GM21723 (cell line): ENCODE results near the gene TNFRSF17.

ENCODE experiments used
- ATAC-seq: cut with Tn5 transposase; IDR thresholded peaks from one replicate; pipeline ENCODE4 v1.9.1; 2021; ENCODE audit warnings: mild to moderate bottlenecking, moderate library complexity; ENCODE audit not compliant: unreplicated experiment

TNFRSF17 gene

GRCh38 chr16:11996433-11997330, 31.7 kb downstream of the TNFRSF17 start:
- no peak for ATAC-seq

- no peak for ATAC-seq
Measured at GRCh38 chr16:12000032-12000431, 35.0 kb downstream of the TNFRSF17 start.

DNA sequence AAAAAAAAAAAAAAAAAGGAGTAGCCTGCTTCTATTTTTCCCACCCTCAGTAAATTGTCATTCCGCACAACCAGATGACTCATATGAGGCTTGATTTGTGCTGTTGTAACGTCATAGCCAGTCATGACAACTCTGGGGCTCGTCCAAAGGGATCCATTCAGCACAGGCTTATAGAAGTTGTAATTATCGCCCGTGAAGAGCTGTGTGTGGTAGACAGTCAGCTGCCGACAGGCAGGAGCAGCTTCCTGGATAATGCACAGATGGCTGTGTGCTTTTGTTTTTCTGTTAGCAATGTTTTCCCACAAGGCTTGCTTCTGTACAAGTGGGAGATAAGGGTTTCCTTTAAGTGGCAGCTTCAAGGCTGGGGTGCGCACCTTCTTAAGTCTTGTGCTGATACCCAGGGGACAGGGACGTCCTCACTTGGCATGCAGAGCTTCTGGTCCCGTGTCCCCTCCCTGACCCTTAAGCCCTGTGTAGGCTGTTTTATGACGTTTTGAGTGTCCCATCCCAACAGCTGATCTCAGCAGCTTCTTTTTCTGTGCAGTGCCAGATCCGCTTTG, 37.5 kb downstream of the TNFRSF17 start:
- no peak for ATAC-seq

DNA sequence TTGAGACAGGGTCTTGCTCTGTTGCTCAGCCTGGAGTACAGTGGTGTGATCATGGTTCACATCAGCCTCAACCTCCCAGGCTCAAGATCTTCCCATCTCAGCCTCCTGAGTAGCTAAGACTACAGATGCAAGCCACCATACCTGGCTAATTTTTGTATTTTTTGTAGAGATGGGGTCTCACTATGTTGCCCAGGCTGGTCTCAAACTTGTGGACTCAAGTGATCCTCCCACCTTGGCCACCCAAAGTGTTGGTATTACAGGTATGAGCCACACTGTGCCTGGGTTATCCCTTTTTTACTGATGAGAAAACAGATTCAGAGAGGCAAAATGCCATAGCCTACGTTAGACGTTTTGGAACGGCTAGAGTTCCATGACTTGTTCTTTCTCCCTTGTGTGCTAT, 41.6 kb downstream of the TNFRSF17 start:
- no peak for ATAC-seq

DNA sequence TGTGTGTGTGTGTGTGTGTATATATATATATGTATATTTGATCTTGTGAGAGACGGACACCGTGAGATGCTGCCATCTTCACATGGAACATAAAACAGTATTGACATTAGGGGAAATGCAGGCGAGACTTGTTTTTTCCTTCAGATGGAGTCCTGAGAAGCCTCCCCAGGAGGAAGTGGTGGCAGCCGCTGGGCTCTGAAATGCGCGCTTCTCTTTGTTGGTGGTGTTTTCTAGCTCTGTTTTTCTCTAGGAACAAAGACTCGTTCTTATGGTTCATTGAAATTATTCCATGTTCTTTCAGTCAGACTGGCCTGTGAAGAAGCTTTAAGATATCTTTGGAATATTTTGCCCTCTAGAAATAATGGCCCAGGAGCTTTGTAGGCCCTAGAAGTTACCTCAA, 44.5 kb downstream of the TNFRSF17 start:
- ATAC-seq = no peak

DNA sequence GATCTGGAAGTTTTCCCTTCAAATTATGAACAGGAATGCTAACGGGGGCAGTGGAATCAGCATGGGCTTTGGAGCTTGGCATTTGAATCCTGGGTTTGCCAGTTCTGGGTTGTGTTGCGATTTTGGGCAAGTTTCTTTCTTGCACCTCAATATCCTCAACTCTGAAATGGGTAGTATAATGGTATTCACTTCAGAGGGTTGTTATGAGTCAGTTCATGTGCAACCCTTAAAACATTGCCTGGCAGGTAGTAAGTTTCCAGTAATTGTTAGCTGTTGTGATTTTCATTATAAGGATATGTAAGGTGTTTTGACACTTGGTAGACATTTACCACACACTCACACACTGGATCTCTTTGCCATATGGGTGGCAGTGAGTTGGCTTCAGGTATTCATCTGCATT, 44.9 kb downstream of the TNFRSF17 start:
- no peak for ATAC-seq

- ATAC-seq = no peak
Measured at GRCh38 chr16:12010388-12011251, 45.6 kb downstream of the TNFRSF17 start.

- no peak for ATAC-seq
Measured at GRCh38 chr16:12011565-12011964, 46.6 kb downstream of the TNFRSF17 start.

DNA sequence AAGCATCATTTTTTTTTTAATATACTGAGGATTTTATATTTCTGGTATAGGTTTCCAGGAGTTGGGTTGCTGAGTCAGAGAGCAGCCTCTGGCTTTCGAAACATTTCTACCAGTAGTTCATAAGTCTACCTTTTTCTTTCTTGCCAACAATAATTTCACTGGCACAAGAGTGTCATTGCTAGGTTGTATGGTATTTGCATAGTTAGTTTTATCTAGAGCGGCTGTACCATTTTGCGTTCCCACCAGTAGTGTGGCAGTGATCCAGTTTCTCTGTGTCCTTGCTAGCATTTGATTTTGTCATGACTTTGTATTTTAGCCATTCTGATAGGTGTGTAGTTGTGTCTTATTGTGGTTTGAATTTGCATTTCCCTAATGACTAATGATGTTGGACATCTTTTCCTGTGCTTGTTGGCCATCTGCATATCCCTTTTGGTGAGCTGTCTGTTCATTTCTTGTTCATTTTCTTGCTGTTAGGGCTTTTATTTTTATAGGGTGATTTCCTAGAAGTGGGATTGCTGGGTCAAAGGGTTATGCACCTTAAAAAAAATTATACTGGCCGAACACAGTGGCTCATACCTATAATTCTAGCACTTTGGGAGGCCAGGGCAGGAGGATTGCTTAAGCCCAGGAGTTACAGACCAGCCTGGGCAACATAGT, 51.4 kb downstream of the TNFRSF17 start:
- ATAC-seq = no peak

- ATAC-seq = no peak
Measured at GRCh38 chr16:12017558-12017957, 52.5 kb downstream of the TNFRSF17 start.
